Hepatocyte (in vitro differentiated cells): ENCODE results near the gene NECAB3. TPM values are rescaled to one million over a fixed set of nuclear protein-coding genes. Genes with fewer than 3 reads are reported as not detected.

ENCODE experiments used
- DNase-seq: peaks from one replicate; pipeline ENCODE4 v3.0.0-alpha.2; 2016; ENCODE audit warnings: low spot score
- H2AFZ ChIP-seq: fragments of 200-600 bp; sonication (generic); 2 replicates; pipeline ENCODE4 v1.6.0; 2016; ENCODE audit warnings: antibody characterized with exemption, mild to moderate bottlenecking
- H3K27ac ChIP-seq: fragments of 200-600 bp; sonication (generic); 2 replicates; pipeline ENCODE4 v1.5.1; 2016; ENCODE audit warnings: mild to moderate bottlenecking
- H3K27me3 ChIP-seq: fragments of 200-600 bp; sonication (generic); 2 replicates; pipeline ENCODE4 v1.6.1; 2016
- H3K36me3 ChIP-seq: fragments of 200-600 bp; sonication (generic); replicated peaks from 2 replicates; pipeline ENCODE4 v1.5.1; 2016; ENCODE audit warnings: low read depth; ENCODE audit not compliant: insufficient read depth
- H3K4me1 ChIP-seq: fragments of 200-600 bp; sonication (generic); 2 replicates; pipeline ENCODE4 v1.5.1; 2016; ENCODE audit warnings: mild to moderate bottlenecking, moderate library complexity; ENCODE audit not compliant: insufficient read depth
- H3K4me2 ChIP-seq: fragments of 200-600 bp; sonication (generic); 2 replicates; pipeline ENCODE4 v1.6.0; 2016
- H3K4me3 ChIP-seq: fragments of 200-600 bp; sonication (generic); 2 replicates; pipeline ENCODE4 v1.5.1; 2016; ENCODE audit warnings: mild to moderate bottlenecking
- H3K79me2 ChIP-seq: fragments of 200-600 bp; sonication (generic); 2 replicates; pipeline ENCODE4 v1.6.0; 2017; ENCODE audit warnings: mild to moderate bottlenecking
- H3K9me2 ChIP-seq: fragments of 200-600 bp; sonication (generic); replicated peaks from 2 replicates; pipeline ENCODE4 v1.6.0; 2017; ENCODE audit warnings: mild to moderate bottlenecking; ENCODE audit not compliant: insufficient read depth
- H3K9me3 ChIP-seq: fragments of 200-600 bp; sonication (generic); 2 replicates; pipeline ENCODE4 v1.5.1; 2016; ENCODE audit warnings: low read depth, mild to moderate bottlenecking
- H4K20me1 ChIP-seq: fragments of 200-600 bp; sonication (generic); 2 replicates; pipeline ENCODE4 v1.6.0; 2016; ENCODE audit warnings: mild to moderate bottlenecking; ENCODE audit not compliant: insufficient read depth, poor library complexity, severe bottlenecking
- CTCF ChIP-seq: fragments of 200-600 bp; sonication (generic); IDR thresholded peaks from 2 replicates; pipeline ENCODE4 v1.5.1; 2016; ENCODE audit warnings: antibody characterized with exemption, mild to moderate bottlenecking; ENCODE audit not compliant: poor library complexity
- EZH2 ChIP-seq: fragments of 200-600 bp; sonication (generic); IDR thresholded peaks from 2 replicates; pipeline ENCODE4 v1.6.1; 2016; ENCODE audit warnings: antibody characterized with exemption, mild to moderate bottlenecking, borderline replicate concordance
- EZH2phosphoT487 ChIP-seq: fragments of 200-600 bp; sonication (generic); IDR thresholded peaks from one replicate; pipeline ENCODE4 v1.6.1; 2018; ENCODE audit warnings: antibody characterized with exemption, mild to moderate bottlenecking, low read depth, moderate library complexity; ENCODE audit not compliant: unreplicated experiment, severe bottlenecking
- WGBS: methylation state at CpG from one replicate; pipeline ENCODE4 v1.1.6; 2016; ENCODE audit warnings: low lambda C conversion rate; ENCODE audit errors: missing lambda C conversion rate; 5-methylcytosine and 5-hydroxymethylcytosine counted together
- polyA plus RNA-seq: library from polyadenylated mRNA; unstranded; fragments of >200 nt; fragmentation: Nextera tagmentation; extraction: Ambion mirVana; gene quantifications from 2 replicates; pipeline ENCODE4 v1.2.1, GENCODE V29; 2016
- total RNA-seq: library from RNA; depleted of rRNA; stranded (reverse); fragments of >200 nt; gene quantifications from 2 replicates; pipeline ENCODE4 v1.2.3, GENCODE V29; 2014

The NECAB3 gene
- total and polyA plus RNA-seq, 2 experiments from 2014 or later: 50.6 to 55.4 TPM

- no peaks in the 10 kb centered on the region for H3K27me3 ChIP-seq
- DNase-seq: no peak
- 95% methylated on average over 4 of the region's 4 CpGs for WGBS
- no peak overlapping the region for H3K4me2 ChIP-seq
- no peaks in the 10 kb centered on the region for H3K4me1 ChIP-seq
- H3K79me2 ChIP-seq: no peaks in the 10 kb centered on the region
- H3K27ac ChIP-seq: no peak overlapping the region
- H3K9me3 ChIP-seq: no peaks in the 10 kb centered on the region
- no peaks in the 10 kb centered on the region for H4K20me1 ChIP-seq
- no peaks in the 10 kb centered on the region for H3K9me2 ChIP-seq
- H2AFZ ChIP-seq: no peak overlapping the region
- H3K4me3 ChIP-seq: no peak overlapping the region
- no peak for TF ChIP-seq CTCF
- TF ChIP-seq EZH2phosphoT487: no peak
- no peak for TF ChIP-seq EZH2
- peaks cover 4% of the 10 kb centered on the region for H3K36me3 ChIP-seq
These were observed 52.4 kb downstream of the NECAB3 start for GRCh38 chr20:33621717-33622400.

GRCh38 chr20:33612001-33612400 lies 62.2 kb downstream of the NECAB3 start:
- H3K9me3 ChIP-seq: no peaks in the 10 kb centered on the region
- TF ChIP-seq CTCF (no peak), EZH2phosphoT487 (no peak), EZH2 (no peak)
- H3K36me3 ChIP-seq: no peaks in the 10 kb centered on the region
- no peaks in the 10 kb centered on the region for H3K27me3 ChIP-seq
- no peak for DNase-seq
- no peaks in the 10 kb centered on the region for H3K4me1 ChIP-seq
- 79% methylated on average over 4 of the region's 4 CpGs for WGBS
- H3K4me2 ChIP-seq: no peak overlapping the region
- no peak overlapping the region for H3K27ac ChIP-seq
- H4K20me1 ChIP-seq: no peaks in the 10 kb centered on the region
- H3K79me2 ChIP-seq: no peaks in the 10 kb centered on the region
- no peak overlapping the region for H2AFZ ChIP-seq
- H3K9me2 ChIP-seq: no peaks in the 10 kb centered on the region
- H3K4me3 ChIP-seq: no peak overlapping the region

GRCh38 chr20:33611106-33611505 lies 63.1 kb downstream of the NECAB3 start:
- no peaks in the 10 kb centered on the region for H3K4me1 ChIP-seq
- peak overlapping the region; percentile 1 for H3K27ac ChIP-seq
- no peak overlapping the region for H3K4me3 ChIP-seq
- H3K36me3 ChIP-seq: no peaks in the 10 kb centered on the region
- DNase-seq: no peak
- H3K9me2 ChIP-seq: no peaks in the 10 kb centered on the region
- 97% methylated on average over 5 of the region's 5 CpGs for WGBS
- no peaks in the 10 kb centered on the region for H3K79me2 ChIP-seq
- TF ChIP-seq EZH2phosphoT487: no peak
- TF ChIP-seq EZH2: no peak
- no peak for TF ChIP-seq CTCF
- no peaks in the 10 kb centered on the region for H3K9me3 ChIP-seq
- no peaks in the 10 kb centered on the region for H4K20me1 ChIP-seq
- H3K27me3 ChIP-seq: no peaks in the 10 kb centered on the region
- no peak overlapping the region for H3K4me2 ChIP-seq
- no peak overlapping the region for H2AFZ ChIP-seq

GRCh38 chr20:33609504-33609903 lies 64.7 kb downstream of the NECAB3 start:
- 98% methylated on average over 2 of the region's 2 CpGs for WGBS
- no peak overlapping the region for H3K4me3 ChIP-seq
- no peak overlapping the region for H2AFZ ChIP-seq
- H4K20me1 ChIP-seq: no peaks in the 10 kb centered on the region
- no peaks in the 10 kb centered on the region for H3K36me3 ChIP-seq
- TF ChIP-seq CTCF: no peak
- no peak for TF ChIP-seq EZH2
- no peak for TF ChIP-seq EZH2phosphoT487
- H3K9me3 ChIP-seq: no peaks in the 10 kb centered on the region
- no peaks in the 10 kb centered on the region for H3K4me1 ChIP-seq
- H3K27me3 ChIP-seq: no peaks in the 10 kb centered on the region
- no peak for DNase-seq
- H3K27ac ChIP-seq: no peak overlapping the region
- peaks cover 6% of the 10 kb centered on the region for H3K79me2 ChIP-seq
- H3K4me2 ChIP-seq: no peak overlapping the region
- H3K9me2 ChIP-seq: no peaks in the 10 kb centered on the region
